GM10847 (cell line): ENCODE measurements around the gene GAB3.

Experiments
- POLR2A ChIP-seq: IDR thresholded peaks from 2 replicates; pipeline ENCODE4 v1.6.1; 2011; ENCODE audit not compliant: insufficient read length; ENCODE audit errors: extremely low read depth

GAB3 gene

DNA sequence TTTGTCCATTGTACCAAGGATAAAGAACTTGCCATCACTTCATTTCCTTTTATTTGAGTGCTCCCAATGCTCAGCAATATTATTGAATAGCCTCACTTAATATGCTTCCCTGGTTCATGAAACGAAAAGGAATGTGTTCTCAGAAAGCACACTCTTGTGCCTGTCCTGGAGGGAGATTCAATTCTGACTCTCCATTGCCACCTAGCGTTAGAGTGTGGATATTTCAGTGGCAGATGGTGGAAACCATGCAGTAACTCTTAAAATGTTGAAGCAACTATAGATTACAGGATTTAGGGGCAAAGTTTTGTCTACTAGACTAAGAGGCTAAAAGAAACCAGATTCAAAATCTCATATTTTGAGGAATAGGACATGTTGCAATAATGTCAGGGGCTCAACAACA lies 36.0 kb downstream of the GAB3 start:
- TF ChIP-seq POLR2A: no peak

DNA sequence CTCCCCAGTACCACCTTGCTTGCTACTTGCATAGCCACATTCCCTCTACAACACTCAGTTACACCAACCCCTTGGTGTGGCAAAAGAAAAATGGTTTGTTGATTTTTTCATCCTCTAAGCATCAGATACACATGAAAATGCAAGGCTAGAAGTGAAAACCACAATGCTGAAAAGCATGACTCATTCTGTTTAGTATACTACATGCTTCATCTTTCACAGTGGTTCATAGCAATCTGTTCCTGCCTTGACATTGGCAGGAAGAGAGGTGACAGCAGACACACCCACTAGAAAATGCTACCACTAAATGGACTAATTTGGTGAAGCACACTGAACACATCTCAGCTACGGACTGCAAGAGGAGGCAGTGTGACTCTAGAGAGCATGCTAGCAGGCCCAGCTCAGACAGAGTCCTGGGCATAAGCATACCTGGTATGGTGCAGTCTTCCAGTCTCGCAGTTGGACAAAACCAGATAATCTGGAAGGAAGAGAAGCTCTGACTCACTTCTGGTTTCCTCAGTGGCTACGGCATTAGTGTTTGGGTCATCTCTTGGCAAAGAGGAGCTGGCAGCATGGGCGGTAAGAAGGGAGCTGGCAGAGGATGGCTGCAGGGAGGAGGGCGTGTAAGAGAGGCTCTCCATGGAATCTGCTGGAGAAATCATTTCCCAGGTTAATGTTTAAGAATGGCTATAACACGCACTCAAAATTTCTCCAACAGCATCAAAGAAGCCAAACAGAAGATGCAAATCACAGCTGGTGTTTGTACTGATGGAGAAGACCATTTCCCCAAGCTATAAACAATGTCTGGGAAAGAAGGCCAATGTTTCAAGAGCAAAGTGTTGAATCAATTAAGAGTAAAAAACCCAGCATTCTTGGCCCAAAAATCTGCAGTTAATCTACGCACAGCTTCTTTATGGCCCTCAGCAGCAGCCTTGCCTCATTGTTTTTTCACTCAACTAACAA lies 37.8 kb downstream of the GAB3 start:
- no peak for TF ChIP-seq POLR2A

DNA sequence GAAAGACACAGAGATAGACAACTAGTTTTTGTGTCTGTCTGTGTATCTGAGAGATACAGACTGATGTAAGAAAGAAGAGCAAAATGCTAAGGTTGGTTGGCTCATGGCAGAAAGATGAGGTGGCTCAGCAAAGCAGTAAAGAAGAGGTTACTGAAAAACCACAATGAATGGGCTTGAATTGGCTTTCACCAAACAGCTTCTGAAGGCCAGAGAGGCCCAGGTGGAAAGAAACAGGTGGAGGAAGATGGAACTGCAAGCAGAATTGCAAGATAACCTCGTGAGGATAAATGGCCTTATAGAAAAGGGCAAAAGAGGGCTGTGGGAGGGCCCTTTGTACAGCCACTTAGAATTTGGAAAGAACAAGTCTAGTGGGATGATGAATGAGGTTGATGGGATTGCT lies 39.6 kb downstream of the GAB3 start:
- TF ChIP-seq POLR2A: no peak

DNA sequence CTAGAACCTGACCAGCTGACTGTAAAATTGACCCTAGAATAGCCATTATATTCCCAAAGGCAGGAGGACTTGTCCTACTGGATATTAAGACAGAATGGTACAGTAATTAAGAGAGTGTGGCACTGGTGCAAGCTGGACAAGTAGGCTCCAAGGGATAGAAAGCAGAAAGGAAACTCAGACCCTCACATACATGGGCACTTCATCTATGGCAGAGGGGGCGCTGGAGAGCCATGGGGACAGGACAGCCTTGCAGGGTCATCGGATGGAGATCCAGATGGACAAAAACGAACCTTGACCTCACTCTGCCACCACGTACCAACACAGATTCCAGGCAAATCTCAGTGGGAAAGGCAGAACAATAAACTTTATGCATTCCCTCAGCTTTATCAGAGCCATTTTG lies 40.6 kb downstream of the GAB3 start:
- TF ChIP-seq POLR2A: no peak

DNA sequence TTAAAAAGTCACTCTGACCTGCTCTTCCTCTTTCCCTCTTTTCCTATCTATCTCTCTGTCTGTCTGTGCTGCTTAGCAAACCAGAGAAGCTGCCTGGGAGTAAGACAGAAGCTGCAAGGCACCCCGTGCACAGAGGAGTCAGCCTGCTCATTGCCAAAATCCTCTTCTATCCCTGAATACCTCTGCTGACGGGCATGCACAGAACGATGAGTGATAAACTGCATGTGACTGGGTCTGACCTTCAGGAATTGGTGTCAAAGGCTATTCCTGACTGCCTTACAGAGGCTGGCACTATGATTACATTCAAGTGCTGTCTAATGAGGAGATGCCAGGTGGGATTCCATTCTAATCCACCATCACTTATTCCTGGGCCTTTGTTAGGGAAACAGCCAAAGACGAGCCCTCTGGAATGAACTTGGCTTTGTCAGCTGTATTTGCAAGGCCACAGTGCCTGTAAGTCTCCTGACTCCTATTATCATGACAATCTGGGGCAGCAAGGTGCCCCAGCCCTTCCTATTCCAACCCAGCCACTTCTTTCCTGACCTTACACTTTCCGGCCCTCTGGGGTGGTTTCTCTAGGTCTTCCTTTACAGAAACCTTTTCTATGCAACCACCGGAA lies 52.1 kb downstream of the GAB3 start:
- TF ChIP-seq POLR2A: no peak

DNA sequence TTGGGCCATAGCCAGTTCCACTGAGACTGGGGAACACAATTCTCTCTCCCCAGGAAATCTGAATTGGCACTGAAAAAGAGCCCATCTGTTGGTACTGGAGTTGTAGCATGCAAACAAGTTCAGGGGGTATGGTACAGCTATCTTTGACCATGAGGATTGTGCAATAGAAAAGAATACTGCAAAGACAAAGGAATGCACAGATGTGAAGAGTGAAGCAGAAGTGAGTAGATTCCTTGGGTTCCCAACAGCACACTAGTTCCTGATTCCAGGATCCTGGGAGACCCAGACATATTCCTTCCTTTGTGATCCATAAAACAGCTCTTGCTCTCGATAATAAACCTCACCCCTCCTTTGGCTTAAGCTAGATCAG lies 54.2 kb downstream of the GAB3 start:
- TF ChIP-seq POLR2A: no peak

DNA sequence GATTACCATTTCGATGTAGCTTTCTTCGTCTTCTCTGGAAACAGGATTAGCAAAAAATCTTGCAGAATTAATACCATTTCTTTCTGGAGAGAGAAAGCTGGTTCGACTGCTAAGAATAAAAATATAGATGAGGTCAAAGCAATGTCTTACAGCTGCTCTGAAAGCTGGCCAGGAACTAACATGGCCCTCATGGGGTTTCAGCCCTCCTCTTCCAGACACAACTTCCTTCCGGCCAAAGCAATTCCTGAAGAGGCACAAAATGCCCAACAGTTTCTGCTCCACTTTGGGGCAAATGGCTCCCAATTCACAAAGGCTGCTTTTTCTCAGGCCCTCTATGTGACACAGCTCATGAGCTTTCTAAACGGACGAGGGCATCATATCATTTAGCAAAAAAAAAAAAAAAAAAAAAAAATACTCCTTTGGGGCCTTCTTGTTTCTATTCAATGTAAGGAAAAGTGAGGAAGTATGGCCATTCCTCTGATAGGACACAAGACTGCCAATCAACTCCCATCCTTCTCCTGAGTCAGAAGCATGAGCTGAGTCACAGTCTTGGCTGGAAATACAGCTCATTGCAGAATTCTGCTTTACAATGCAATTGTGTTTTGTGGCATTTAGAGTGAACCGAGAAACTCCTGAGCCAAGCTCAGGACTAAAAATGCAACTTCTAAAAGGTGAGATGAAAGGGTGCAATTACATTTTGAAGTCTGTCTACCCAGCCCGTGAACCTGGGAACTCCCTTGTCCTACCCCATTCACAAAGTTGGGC lies 54.8 kb downstream of the GAB3 start:
- TF ChIP-seq POLR2A: no peak

DNA sequence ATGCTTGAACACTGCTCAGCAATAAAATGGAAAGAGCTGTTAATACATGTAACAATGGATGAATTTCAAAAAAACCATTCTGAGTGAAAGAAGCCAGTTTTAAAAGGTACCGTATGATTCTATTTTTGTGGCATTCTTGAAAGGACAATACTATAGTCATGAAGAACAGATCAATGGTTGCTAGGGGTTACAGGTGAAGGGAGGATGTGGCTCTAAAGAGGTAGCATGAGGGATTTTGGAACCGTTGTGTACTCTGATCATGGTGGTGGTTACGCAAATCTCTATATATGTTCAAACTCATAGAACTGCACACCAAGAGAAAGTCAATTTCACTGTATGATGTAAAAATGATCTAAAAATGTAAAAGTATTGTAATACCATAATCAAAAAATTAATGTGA lies 57.5 kb downstream of the GAB3 start:
- no peak for TF ChIP-seq POLR2A

DNA sequence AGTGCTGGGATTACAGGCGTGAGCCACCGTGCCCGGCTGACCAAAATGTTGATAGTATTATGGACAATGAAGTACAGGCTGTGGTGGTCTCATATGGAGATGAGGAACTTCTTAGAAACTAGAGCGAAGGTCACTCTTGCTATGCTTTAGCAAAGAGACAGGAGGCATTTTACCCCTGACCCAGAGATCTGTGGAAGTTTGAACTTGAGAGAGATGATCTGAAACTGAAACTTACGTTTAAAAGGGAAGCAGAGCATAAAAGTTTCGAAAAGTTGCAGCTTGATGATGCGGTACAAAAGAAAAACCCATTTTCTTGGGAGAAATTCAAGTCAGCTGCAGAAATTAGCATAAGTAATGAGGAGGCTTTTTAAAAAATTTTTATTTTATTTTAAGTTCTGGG lies 89.0 kb downstream of the GAB3 start:
- no peak for TF ChIP-seq POLR2A

DNA sequence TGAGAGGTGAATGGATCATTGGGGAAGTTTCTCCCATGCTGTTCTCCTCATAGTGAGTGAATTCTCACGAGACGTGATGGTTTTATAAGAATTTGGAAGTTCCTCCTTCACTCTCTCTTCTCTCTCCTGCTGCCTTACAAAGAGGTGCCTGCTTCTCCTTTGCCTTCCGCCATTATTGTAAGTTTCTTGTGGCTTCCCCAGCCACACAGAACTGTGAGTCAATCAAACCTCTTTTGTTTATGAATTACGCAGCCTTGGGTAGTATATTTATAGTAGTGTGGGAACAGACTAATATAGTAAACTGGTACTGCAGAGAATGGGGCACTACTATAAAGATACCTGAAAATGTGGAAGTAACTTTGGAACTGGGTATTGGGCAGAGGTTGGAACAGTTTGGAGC lies 89.7 kb downstream of the GAB3 start:
- TF ChIP-seq POLR2A: no peak

DNA sequence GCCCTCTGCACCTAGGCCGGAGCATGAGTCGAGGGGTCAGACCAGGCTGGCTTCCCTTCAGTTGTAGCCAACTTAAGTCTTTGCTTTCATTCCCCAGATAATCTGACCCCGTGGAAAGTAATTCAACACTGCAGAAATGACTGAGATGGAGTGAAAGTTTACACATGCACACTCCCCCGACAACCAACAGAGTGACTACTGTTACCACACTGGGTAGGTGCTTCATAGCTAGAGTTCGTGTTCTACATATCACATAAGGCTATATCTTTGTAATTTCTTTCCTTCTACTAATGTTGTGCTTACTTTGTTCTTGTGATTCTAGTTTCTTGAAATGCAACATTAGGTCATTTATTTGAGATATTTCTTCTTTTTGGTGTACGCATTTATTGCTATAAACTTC lies 90.3 kb downstream of the GAB3 start:
- no peak for TF ChIP-seq POLR2A

DNA sequence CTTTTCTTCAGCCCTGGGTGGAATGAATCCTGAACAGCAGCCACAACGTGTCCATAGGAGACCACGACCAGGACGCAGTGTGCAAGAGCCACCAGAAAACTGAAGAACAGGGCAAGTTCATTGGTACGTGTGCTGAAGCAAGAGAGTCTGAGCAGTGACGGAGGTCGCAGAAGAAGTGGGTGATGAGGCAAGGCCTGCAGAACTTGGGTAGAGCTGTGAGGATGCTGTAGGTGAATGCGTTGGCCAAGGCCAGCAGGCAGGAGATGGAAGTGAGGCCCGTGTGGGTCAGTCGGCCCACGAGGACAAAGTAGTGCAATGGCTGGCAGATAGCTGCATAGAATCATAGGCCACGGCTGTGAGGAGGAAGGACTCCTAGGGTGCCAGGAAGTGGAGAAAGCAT lies 91.9 kb downstream of the GAB3 start:
- TF ChIP-seq POLR2A: no peak

DNA sequence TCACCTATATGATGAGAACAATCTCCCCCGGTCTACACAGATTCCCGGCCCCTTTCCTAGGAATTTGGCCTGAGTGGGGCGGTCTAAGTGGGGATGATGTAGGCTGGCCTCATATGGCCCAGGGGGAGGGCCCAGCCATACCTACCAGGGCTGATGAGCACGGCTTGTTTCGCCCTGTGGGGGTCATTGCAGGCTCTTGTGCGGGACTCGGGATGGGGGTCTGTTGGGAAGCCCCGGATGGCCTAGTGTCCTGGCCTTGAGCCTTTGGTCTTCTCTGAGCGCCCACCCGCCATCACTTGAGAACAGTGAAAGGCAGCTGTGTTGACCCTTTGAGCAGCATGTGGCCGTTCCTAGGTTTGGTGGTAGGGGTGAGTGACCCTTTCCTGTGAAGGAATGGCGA lies 92.7 kb downstream of the GAB3 start:
- TF ChIP-seq POLR2A: no peak

DNA sequence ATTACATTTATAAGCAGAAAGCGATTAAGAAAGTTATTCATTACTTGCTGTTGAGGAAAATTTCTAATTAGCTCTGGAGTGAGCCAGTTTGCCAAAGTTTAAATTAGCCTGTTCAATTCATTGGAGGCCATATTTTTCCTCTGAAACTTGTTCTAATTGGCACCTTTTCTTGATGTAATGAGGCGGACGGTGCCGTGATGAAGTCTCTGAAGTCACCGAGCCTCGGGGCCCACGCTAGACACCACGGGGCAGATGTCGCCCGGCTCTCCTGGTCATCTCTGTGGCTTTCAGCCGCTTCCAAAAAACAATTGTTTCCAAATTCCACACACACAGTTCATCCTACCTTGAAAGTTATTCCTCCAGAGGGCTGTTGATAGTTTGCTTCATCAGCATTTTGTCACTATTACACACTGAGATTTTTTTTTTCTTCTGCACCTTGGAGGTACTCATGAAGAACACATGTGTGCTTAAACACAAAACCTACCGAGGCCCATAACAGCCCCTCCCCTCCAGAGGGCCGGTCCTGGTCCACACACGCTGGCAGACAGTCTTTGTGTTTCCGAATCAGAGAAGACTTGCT lies 93.6 kb downstream of the GAB3 start:
- TF ChIP-seq POLR2A: no peak

DNA sequence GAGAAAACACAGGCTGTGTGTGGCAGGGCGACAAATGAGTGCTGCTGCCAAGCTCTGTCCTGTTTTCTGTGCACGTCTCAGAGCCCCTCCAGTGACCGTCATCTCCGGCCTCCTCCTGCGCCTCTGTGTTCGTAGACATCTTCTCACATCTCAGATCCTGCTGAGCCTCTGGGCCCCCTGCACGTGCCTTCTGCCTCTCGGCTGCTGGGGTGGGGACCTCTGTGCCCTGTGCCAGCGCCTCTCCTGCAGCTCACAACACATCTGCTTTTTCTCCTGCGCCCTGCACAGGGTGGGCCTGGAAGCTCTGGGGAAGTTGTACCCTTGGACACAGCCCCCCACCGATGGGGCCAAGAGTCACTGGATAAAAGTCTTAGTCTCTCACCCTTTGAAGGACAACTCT lies 95.1 kb downstream of the GAB3 start:
- no peak for TF ChIP-seq POLR2A

DNA sequence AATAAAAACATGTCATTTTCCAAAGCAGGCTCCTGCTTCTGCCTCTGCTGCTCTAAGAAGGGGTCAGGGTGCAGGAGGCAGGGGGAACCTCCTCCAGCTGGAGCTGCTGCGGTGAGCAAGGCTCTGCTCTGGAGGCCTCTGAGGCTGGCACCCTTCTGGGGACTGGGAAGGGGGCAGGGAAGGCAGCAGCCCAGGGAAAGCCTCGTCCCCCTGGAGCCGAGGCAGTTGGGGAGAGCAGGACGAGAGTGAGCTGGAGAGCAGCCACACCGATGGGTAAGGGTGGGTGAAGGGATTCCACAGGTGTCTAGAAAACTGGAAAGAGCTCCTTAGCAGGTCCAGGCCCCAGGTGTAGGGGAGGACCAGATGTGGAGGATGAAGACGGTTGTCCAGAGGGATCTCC lies 95.5 kb downstream of the GAB3 start:
- TF ChIP-seq POLR2A: no peak
